ENCODE data around the gene SMIM44. TPM values are rescaled to one million over a fixed set of nuclear protein-coding genes. Genes with fewer than 3 reads are reported as not detected.

SMIM44 gene
- total RNA-seq, 1 donor from 2014 or later: not detected

DNA sequence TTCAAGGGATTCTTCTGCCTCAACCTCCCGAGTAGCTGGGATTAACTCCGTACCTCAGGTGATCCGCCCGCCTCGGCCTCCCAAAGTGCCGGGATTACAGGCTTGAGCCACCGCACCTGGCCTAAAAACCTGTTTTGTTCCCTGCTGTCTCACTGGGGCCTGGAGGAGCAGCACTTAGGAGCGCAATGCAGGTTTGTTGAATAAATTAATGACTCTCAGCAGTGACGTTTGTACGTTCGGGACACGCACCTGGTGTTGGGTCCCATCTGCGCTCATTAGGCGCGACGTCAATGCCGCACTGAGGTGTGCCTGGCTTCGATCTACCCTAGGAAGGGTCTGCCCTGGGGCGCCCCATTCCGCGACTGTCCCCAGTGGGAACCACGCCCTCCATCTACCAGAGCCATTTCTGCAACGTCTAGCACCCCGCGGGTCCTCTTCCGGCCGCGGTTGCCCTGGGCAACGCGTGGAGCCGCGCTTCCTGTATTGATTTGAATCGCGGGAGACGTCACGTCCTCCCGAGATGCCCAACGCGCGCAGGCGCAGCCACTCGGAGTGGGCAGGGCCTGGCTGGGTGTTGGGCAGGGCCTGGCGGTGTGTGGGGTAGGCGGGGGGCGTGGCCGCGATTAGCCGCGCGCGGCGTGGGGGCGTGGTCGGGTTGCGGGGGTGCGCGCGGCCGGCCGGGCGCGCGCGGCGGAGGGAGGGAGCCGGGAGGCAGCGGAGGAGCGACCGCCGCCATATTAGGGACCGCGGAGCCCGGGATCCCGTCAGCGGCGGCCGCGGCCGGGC is 22.6 kb upstream of the SMIM44 start, which contains the start of gene FZR1:
Gene FZR1 (plus strand): TSS at position 714 of the 786 bp plus-strand sequence. CDS start 16,679 bp downstream, outside the sequence.
- Mint-ChIP-seq H3K27me3 (ENCODE audit: unreplicated experiment) (peaks cover 8% of the 10 kb centered on the region), H3K36me3 (ENCODE audit: unreplicated experiment) (no peaks in the 10 kb centered on the region), H3K27ac (ENCODE audit: unreplicated experiment) (peak within 1 kb of the TSS; percentile 88), H3K9me3 (ENCODE audit: unreplicated experiment) (peaks cover 5% of the 10 kb centered on the region), H3K4me3 (ENCODE audit: unreplicated experiment) (peak within 1 kb of the TSS; percentile 96), H3K4me1 (ENCODE audit: low read depth, unreplicated experiment) (peaks cover 11% of the 10 kb centered on the region)
- TF ChIP-seq, protein P1, sequence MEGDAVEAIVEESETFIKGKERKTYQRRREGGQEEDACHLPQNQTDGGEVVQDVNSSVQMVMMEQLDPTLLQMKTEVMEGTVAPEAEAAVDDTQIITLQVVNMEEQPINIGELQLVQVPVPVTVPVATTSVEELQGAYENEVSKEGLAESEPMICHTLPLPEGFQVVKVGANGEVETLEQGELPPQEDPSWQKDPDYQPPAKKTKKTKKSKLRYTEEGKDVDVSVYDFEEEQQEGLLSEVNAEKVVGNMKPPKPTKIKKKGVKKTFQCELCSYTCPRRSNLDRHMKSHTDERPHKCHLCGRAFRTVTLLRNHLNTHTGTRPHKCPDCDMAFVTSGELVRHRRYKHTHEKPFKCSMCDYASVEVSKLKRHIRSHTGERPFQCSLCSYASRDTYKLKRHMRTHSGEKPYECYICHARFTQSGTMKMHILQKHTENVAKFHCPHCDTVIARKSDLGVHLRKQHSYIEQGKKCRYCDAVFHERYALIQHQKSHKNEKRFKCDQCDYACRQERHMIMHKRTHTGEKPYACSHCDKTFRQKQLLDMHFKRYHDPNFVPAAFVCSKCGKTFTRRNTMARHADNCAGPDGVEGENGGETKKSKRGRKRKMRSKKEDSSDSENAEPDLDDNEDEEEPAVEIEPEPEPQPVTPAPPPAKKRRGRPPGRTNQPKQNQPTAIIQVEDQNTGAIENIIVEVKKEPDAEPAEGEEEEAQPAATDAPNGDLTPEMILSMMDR (IDR thresholded peaks at IDR 0.05; ENCODE audit: partially characterized antibody, unreplicated experiment): no peak
- DNase-seq: peak; percentile 99

- H3K9me3 Mint-ChIP-seq (ENCODE audit: unreplicated experiment): peaks cover 5% of the 10 kb centered on the region
- no peak for DNase-seq
- TF ChIP-seq, protein P1 (IDR thresholded peaks at IDR 0.05; ENCODE audit: partially characterized antibody, unreplicated experiment): no peak
- H3K4me1 Mint-ChIP-seq (ENCODE audit: low read depth, unreplicated experiment): peaks cover 8% of the 10 kb centered on the region
- H3K4me3 Mint-ChIP-seq (ENCODE audit: unreplicated experiment): peak overlapping the region; percentile 13
- no peaks in the 10 kb centered on the region for H3K36me3 Mint-ChIP-seq (ENCODE audit: unreplicated experiment)
- H3K27ac Mint-ChIP-seq (ENCODE audit: unreplicated experiment): peak overlapping the region; percentile 45
- peaks cover 8% of the 10 kb centered on the region for H3K27me3 Mint-ChIP-seq (ENCODE audit: unreplicated experiment)
Measured at GRCh38 chr19:3504735-3505134, 21.5 kb upstream of the SMIM44 start.

DNA sequence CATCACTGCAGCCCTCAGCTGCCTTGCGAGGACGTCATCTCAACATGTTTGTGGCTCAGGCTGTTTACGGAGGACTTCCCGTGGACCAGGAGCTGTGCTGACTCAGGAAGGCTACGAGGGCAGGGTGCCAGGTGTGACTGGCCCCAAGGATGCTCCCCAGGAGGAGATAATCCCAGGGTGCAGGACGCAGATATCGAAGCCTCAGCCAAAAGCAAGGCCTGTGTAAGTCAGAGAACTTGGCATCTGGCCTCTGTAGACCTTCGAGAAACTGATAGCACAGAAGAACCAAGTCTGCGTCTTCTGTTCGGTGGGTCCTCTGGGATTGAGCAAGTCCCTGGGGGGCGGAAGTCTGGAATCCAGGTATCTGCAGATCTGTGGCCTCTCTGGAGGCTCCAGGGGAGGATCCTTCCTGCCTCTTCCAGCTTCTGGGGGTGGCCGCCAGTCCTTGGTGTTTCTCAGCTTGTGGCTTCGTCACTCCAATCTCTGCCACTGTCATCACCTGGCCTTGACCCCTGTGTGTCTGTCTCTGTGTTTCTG is 19.9 kb upstream of the SMIM44 start:
- peaks cover 2% of the 10 kb centered on the region for H3K4me1 Mint-ChIP-seq (ENCODE audit: low read depth, unreplicated experiment)
- H3K27ac Mint-ChIP-seq (ENCODE audit: unreplicated experiment): no peak overlapping the region
- no peaks in the 10 kb centered on the region for H3K36me3 Mint-ChIP-seq (ENCODE audit: unreplicated experiment)
- H3K9me3 Mint-ChIP-seq (ENCODE audit: unreplicated experiment): peaks cover 5% of the 10 kb centered on the region
- no peak for DNase-seq
- H3K27me3 Mint-ChIP-seq (ENCODE audit: unreplicated experiment): peaks cover 8% of the 10 kb centered on the region
- no peak overlapping the region for H3K4me3 Mint-ChIP-seq (ENCODE audit: unreplicated experiment)
- TF ChIP-seq, protein P1 (IDR thresholded peaks at IDR 0.05; ENCODE audit: partially characterized antibody, unreplicated experiment): no peak

GRCh38 chr19:3501780-3502179 is 18.5 kb upstream of the SMIM44 start:
- TF ChIP-seq, protein P1 (IDR thresholded peaks at IDR 0.05; ENCODE audit: partially characterized antibody, unreplicated experiment): no peak
- no peak overlapping the region for H3K4me3 Mint-ChIP-seq (ENCODE audit: unreplicated experiment)
- H3K27me3 Mint-ChIP-seq (ENCODE audit: unreplicated experiment): peaks cover 4% of the 10 kb centered on the region
- DNase-seq: no peak
- H3K9me3 Mint-ChIP-seq (ENCODE audit: unreplicated experiment): peaks cover 4% of the 10 kb centered on the region
- H3K4me1 Mint-ChIP-seq (ENCODE audit: low read depth, unreplicated experiment): peaks cover 2% of the 10 kb centered on the region
- H3K36me3 Mint-ChIP-seq (ENCODE audit: unreplicated experiment): no peaks in the 10 kb centered on the region
- no peak overlapping the region for H3K27ac Mint-ChIP-seq (ENCODE audit: unreplicated experiment)
